HG03558 (cell line): ENCODE data around the gene WNT2.

Experiments
- ATAC-seq: cut with Tn5 transposase; IDR thresholded peaks from one replicate; pipeline ENCODE4 v1.9.1; 2021; ENCODE audit warnings: moderate number of reproducible peaks; ENCODE audit not compliant: unreplicated experiment; ENCODE audit errors: extremely low read depth

WNT2 gene

DNA sequence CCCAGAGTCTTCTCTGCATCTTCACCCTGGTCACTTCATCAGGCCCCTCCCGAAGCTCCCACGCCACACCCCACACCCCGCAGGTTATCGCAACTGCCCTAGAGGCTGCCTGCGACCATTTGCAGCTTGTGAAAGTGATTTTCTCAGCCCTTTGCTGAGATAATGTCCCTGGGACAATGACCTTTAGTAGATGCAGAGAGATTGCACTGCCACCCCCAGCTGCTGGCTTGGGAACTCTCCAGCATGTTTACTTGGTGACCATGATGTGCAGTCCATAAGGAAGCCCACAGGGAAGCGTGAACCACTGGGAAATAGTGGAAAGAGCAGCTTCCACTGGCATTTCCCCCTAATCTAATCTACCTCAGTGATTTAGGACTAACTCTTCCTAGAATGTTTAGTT is 97.3 kb downstream of the WNT2 start:
- ATAC-seq, result no peak
